A549 (cell line): ENCODE data around the gene WDR35.

Experiments
- BHLHE40 ChIP-seq: IDR thresholded peaks from 2 replicates; pipeline ENCODE4 v1.6.1; 2012; ENCODE audit warnings: low read depth, low read length, inconsistent platforms
- CEBPB ChIP-seq, 2 experiments: fragments of >200 bp in 1 of 2; sonication (Bioruptor Twin) in 1 of 2; formaldehyde crosslinking in 1 of 2; IDR thresholded peaks; 2 replicates each; pipeline ENCODE4 v1.6.1; 2012 to 2016
- EP300 ChIP-seq, 2 experiments: fragments of >200 bp; sonication (Bioruptor Twin); formaldehyde crosslinking; IDR thresholded peaks; 2 replicates in 1 of 2; 3 replicates in 1 of 2; pipeline ENCODE4 v1.6.1; 2016 to 2017
- HDAC2 ChIP-seq: fragments of 200-600 bp; sonication (generic); IDR thresholded peaks from 2 replicates; pipeline ENCODE4 v1.6.1; 2016
- MAZ ChIP-seq: fragments of 150-350 bp; IDR thresholded peaks from 2 replicates; pipeline ENCODE4 v1.6.1; 2014; ENCODE audit warnings: antibody characterized with exemption, low read depth, low read length, borderline replicate concordance
- PHF8 ChIP-seq: fragments of 200-600 bp; sonication (generic); IDR thresholded peaks from 2 replicates; pipeline ENCODE4 v1.6.1; 2016; ENCODE audit warnings: low read depth, mild to moderate bottlenecking, antibody characterized with exemption, moderate library complexity, borderline replicate concordance
- RAD21 ChIP-seq, 2 experiments: fragments of >200 bp in 1 of 2; sonication (Bioruptor Twin) in 1 of 2; formaldehyde crosslinking in 1 of 2; IDR thresholded peaks in 1 of 2; conservative IDR thresholded peaks in 1 of 2; 2 replicates in 1 of 2; 3 replicates in 1 of 2; pipeline ENCODE4 v1.6.1; 2012 to 2018; ENCODE audit warnings: inconsistent platforms in 1 of 2
- RCOR1 ChIP-seq: fragments of 150-350 bp; IDR thresholded peaks from 2 replicates; pipeline ENCODE4 v1.6.1; 2014; ENCODE audit warnings: antibody characterized with exemption, low read length, low read depth
- RFX5 ChIP-seq: fragments of 450-650 bp; IDR thresholded peaks from 2 replicates; pipeline ENCODE4 v1.7.1; 2014; ENCODE audit warnings: antibody characterized with exemption, mild to moderate bottlenecking, moderate library complexity
- RNF2 ChIP-seq: fragments of 200-600 bp; sonication (generic); IDR thresholded peaks from 2 replicates; pipeline ENCODE4 v1.6.1; 2016; ENCODE audit warnings: low read depth, mild to moderate bottlenecking, antibody characterized with exemption, moderate library complexity, borderline replicate concordance
- SMC3 ChIP-seq: fragments of >200 bp; sonication (Bioruptor Twin); formaldehyde crosslinking; IDR thresholded peaks from 3 replicates; pipeline ENCODE4 v1.6.1; 2018; ENCODE audit warnings: inconsistent platforms
- SREBF2 ChIP-seq: fragments of 450-650 bp; IDR thresholded peaks from 2 replicates; pipeline ENCODE4 v1.6.1; 2014; ENCODE audit warnings: mild to moderate bottlenecking, moderate library complexity
- ZNF302 ChIP-seq: fragments of 250-450 bp; sonication (Bioruptor Pico); IDR thresholded peaks from 2 replicates; pipeline ENCODE4 v1.9.0; 2021; ENCODE audit warnings: inconsistent platforms, mild to moderate bottlenecking, moderate library complexity
- TF ChIP-seq, protein P1 (sequence below): fragments of >200 bp; sonication (Bioruptor Twin); formaldehyde crosslinking; IDR thresholded peaks from 3 replicates; pipeline ENCODE4 v1.5.1; 2016

DNA sequence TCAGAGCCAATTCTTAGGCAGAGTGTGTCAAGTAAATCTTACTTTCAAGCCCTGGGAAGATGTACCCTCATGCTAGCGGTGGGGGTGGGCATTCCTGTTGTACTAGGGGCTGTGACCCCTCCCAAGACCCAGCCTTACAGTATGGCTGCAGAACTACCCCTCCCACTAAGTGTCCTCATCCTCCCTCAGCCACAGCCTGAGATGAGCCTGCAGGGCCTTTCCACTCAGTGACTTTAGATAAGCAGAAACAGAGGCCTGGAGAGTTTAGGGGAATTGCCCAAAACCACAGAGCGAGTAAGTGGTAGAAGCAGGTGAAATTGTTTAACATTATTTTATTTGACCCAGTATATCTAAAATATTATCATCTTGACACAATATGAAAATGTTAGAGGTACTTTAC lies 124.8 kb downstream of the WDR35 start:
- TF ChIP-seq RCOR1 (no peak), BHLHE40 (no peak), CEBPB (IDR thresholded peaks at IDR 0.05) (no peak), RFX5 (no peak), SMC3 (no peak), SREBF2 (no peak), PHF8 (no peak), RAD21 (conservative IDR thresholded peaks at IDR 0.05 in 1 of 2, IDR thresholded peaks at IDR 0.05 in 1 of 2) (no peak), RNF2 (no peak), ZNF302 (CRISPR knock-in tag) (no peak), MAZ (no peak), EP300 (IDR thresholded peaks at IDR 0.05) (no peak), HDAC2 (no peak)
- TF ChIP-seq, protein P1, sequence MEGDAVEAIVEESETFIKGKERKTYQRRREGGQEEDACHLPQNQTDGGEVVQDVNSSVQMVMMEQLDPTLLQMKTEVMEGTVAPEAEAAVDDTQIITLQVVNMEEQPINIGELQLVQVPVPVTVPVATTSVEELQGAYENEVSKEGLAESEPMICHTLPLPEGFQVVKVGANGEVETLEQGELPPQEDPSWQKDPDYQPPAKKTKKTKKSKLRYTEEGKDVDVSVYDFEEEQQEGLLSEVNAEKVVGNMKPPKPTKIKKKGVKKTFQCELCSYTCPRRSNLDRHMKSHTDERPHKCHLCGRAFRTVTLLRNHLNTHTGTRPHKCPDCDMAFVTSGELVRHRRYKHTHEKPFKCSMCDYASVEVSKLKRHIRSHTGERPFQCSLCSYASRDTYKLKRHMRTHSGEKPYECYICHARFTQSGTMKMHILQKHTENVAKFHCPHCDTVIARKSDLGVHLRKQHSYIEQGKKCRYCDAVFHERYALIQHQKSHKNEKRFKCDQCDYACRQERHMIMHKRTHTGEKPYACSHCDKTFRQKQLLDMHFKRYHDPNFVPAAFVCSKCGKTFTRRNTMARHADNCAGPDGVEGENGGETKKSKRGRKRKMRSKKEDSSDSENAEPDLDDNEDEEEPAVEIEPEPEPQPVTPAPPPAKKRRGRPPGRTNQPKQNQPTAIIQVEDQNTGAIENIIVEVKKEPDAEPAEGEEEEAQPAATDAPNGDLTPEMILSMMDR = no peak
